Suprapubic skin (tissue), 4 donors: ENCODE measurements around the gene MORC3. TPM values are rescaled to one million over a fixed set of nuclear protein-coding genes. Genes with fewer than 3 reads are reported as not detected.

Source experiments
- DNase-seq, 2 donors: peaks; one replicate each; pipeline ENCODE4 v3.0.0-alpha.2; 2019; ENCODE audit warnings: low spot score in 2 of 2
- H3K27ac ChIP-seq: fragments of 200-600 bp; sonication (generic); one replicate; pipeline ENCODE4 v1.5.1; 2019
- H3K27me3 ChIP-seq: fragments of 200-600 bp; sonication (generic); one replicate; pipeline ENCODE4 v1.5.1; 2019
- H3K36me3 ChIP-seq: fragments of 200-600 bp; sonication (generic); one replicate; pipeline ENCODE4 v1.5.1; 2019
- H3K4me1 ChIP-seq: fragments of 200-600 bp; sonication (generic); one replicate; pipeline ENCODE4 v1.5.1; 2019
- H3K4me3 ChIP-seq: fragments of 200-600 bp; sonication (generic); one replicate; pipeline ENCODE4 v1.5.1; 2019; ENCODE audit warnings: mild to moderate bottlenecking
- H3K9me3 ChIP-seq: fragments of 200-600 bp; sonication (generic); one replicate; pipeline ENCODE4 v1.5.1; 2019
- EP300 ChIP-seq: sonication (generic); formaldehyde crosslinking; IDR thresholded peaks from one replicate; pipeline ENCODE4 v1.6.1; 2017; ENCODE audit warnings: antibody characterized with exemption
- POLR2A ChIP-seq, 2 donors: fragments of 450-650 bp; IDR thresholded peaks; one replicate each; pipeline ENCODE4 v1.6.1; 2017; ENCODE audit warnings: antibody characterized with exemption in 2 of 2, mild to moderate bottlenecking in 2 of 2, moderate library complexity in 2 of 2
- POLR2AphosphoS5 ChIP-seq, 3 donors: sonication (generic); formaldehyde crosslinking; IDR thresholded peaks; one replicate each; pipeline ENCODE4 v1.6.1; 2017; ENCODE audit warnings: antibody characterized with exemption in 3 of 3
- WGBS: methylation state at CpG from one replicate; pipeline ENCODE4 v1.1.5; 2018; 5-methylcytosine and 5-hydroxymethylcytosine counted together
- total RNA-seq, 4 donors: library from RNA; depleted of rRNA; stranded (reverse); fragments of >200 nt; gene quantifications; one replicate each; pipeline ENCODE4 v1.1.0, GENCODE V29; 2016
- TF ChIP-seq, protein P1 (sequence below), 2 donors: fragments of 200-600 bp in 1 of 2; fragments of 450-650 bp in 1 of 2; sonication (generic) in 1 of 2; IDR thresholded peaks; one replicate each; pipeline ENCODE4 v1.5.1; 2016 to 2019; ENCODE audit warnings: antibody characterized with exemption in 2 of 2, mild to moderate bottlenecking in 1 of 2, moderate library complexity in 1 of 2

The MORC3 gene
- total RNA-seq, 4 donors from 2014 or later, result 47.2 to 61.2 (median 47.7) TPM

DNA sequence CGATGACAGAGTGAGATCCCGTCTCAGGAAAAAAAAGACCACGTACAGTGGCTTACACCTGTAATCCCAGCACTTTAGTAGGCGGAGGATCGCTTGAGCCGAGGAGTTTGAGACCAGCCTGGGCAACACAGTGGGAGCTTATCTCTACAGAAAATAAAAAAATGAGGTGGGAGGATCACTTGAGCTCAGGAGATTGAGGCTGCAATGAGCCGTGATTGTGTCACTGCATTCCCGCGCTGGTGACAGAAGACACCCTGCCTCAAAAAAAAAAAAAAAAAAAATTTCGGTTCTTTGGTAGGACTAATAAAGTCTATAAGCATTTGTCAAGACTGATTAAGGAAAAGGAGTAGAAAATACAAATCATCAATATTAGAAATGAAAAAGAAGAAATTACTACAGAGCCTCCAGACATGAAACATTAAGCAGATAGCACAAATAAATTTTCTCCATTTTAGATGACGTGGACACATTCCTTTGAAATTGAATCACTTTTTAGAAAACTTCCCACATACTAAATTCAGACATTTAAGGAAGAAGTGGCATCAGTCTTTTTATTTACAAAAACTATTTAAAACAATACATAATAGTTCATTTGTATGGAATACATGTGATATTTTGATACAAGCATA, 30.4 kb downstream of the MORC3 start:
- 91% methylated on average over 11 of the region's 11 CpGs for WGBS

DNA sequence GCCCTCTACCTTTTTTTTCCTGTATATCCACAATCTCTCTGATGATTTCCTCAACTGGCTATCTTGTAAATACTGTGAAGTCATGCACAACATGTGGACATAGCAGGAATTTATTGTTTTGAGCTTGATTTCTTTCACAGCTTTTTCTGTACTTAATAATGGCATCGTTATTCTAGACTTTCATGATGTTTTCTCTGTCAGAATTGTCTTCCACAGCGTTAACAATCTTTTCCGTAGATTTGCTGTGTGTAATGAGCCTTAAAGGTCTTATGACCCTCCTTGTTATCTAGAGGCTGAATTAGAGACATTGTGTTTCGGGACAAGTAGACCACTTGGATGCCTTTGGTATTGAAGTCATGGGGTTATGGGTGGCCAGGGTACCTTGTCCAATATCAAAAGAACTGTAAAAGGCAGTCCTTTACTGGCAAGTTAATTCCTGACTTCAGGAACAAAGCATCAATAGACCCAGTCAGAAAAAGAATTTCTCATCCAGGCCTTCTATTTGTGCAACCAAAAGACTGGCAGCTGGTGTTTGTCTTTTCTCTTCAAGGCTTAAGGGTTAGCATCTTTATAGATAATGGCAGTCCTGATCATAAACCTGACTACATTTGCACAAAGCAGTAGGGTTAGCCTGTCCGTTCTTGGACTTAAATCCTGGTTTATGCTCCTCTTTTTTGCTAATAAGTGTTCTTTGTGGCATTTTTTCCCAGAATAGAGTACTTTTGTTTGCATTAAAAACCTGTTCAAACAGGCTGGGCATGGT, 35.1 kb downstream of the MORC3 start:
- DNase-seq, result no peak
- H3K4me3 ChIP-seq, result no peak overlapping the region
- no peak overlapping the region for H3K27ac ChIP-seq
- WGBS, result 94% methylated on average over 5 of the region's 5 CpGs
- H3K4me1 ChIP-seq, result no peaks in the 10 kb centered on the region
- TF ChIP-seq EP300 (no peak), POLR2A (IDR thresholded peaks at IDR 0.05) (no peak), POLR2AphosphoS5 (IDR thresholded peaks at IDR 0.05) (no peak)
- TF ChIP-seq, protein P1, sequence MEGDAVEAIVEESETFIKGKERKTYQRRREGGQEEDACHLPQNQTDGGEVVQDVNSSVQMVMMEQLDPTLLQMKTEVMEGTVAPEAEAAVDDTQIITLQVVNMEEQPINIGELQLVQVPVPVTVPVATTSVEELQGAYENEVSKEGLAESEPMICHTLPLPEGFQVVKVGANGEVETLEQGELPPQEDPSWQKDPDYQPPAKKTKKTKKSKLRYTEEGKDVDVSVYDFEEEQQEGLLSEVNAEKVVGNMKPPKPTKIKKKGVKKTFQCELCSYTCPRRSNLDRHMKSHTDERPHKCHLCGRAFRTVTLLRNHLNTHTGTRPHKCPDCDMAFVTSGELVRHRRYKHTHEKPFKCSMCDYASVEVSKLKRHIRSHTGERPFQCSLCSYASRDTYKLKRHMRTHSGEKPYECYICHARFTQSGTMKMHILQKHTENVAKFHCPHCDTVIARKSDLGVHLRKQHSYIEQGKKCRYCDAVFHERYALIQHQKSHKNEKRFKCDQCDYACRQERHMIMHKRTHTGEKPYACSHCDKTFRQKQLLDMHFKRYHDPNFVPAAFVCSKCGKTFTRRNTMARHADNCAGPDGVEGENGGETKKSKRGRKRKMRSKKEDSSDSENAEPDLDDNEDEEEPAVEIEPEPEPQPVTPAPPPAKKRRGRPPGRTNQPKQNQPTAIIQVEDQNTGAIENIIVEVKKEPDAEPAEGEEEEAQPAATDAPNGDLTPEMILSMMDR (IDR thresholded peaks at IDR 0.05), result no peak
- no peaks in the 10 kb centered on the region for H3K27me3 ChIP-seq
- H3K9me3 ChIP-seq, result no peaks in the 10 kb centered on the region
- peaks cover 72% of the 10 kb centered on the region for H3K36me3 ChIP-seq

More for the DNA sequence above, 30.4 kb downstream of the MORC3 start:
- Histone ChIP-seq H3K27ac (no peak overlapping the region), H3K9me3 (no peaks in the 10 kb centered on the region), H3K36me3 (peaks cover 76% of the 10 kb centered on the region), H3K4me1 (no peaks in the 10 kb centered on the region), H3K4me3 (no peak overlapping the region), H3K27me3 (no peaks in the 10 kb centered on the region)
- TF ChIP-seq EP300 (no peak), POLR2A (IDR thresholded peaks at IDR 0.05) (no peak), POLR2AphosphoS5 (IDR thresholded peaks at IDR 0.05) (no peak)
- TF ChIP-seq, protein P1 (IDR thresholded peaks at IDR 0.05), result no peak
- DNase-seq, result no peak

DNA sequence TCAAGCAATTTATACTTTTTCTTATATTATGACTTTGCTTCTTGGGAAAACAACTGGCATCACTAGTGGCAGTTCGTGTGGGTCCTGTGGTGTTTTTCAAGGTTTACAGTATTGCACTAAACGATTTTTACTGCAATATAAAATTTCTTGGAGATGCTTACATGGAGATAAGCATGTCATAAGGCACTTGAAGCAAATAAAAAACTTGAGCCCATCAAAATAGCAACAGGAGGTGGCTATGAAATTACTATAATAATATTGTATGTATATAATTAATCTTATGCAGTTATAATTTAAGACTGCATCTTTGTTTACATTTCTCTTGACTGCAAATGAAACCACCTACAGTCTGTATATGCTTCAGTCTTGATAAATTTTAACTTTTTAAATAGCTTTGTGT, 35.9 kb downstream of the MORC3 start:
- 76% methylated on average over 2 of the region's 2 CpGs for WGBS
- Histone ChIP-seq H3K36me3 (peaks cover 76% of the 10 kb centered on the region), H3K27me3 (no peaks in the 10 kb centered on the region), H3K27ac (no peak overlapping the region), H3K9me3 (no peaks in the 10 kb centered on the region), H3K4me3 (no peak overlapping the region), H3K4me1 (no peaks in the 10 kb centered on the region)
- no peak for TF ChIP-seq POLR2A (IDR thresholded peaks at IDR 0.05)
- TF ChIP-seq, protein P1 (IDR thresholded peaks at IDR 0.05), result no peak
- TF ChIP-seq POLR2AphosphoS5 (IDR thresholded peaks at IDR 0.05), result no peak
- no peak for DNase-seq

DNA sequence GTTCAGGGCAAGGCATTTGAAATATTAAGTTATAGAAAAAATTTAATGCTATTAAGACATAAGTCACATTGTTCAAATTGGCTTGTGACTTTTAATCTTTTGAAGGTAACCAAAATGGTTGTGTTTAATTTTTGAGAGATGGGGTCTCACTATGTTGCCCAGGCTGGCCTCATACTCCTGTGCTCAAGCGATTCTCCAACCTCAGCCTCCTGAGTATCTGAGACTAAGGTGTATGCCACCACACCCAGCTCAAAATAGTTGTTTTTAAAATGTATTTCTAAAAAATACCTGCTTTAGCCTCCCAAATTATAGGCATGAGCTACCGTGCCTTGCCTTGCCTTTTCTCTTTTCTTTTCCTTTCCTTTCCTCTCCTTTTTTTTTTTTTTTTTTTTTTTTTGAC, 39.2 kb downstream of the MORC3 start:
- no peaks in the 10 kb centered on the region for H3K27me3 ChIP-seq
- H3K4me3 ChIP-seq, result no peak overlapping the region
- peaks cover 85% of the 10 kb centered on the region for H3K36me3 ChIP-seq
- H3K27ac ChIP-seq, result no peak overlapping the region
- no peak for DNase-seq
- H3K4me1 ChIP-seq, result no peaks in the 10 kb centered on the region
- H3K9me3 ChIP-seq, result no peaks in the 10 kb centered on the region
- TF ChIP-seq POLR2AphosphoS5 (IDR thresholded peaks at IDR 0.05) (no peak), EP300 (no peak), POLR2A (IDR thresholded peaks at IDR 0.05) (no peak)
- TF ChIP-seq, protein P1 (IDR thresholded peaks at IDR 0.05), result no peak
- 96% methylated on average over 2 of the region's 2 CpGs for WGBS

DNA sequence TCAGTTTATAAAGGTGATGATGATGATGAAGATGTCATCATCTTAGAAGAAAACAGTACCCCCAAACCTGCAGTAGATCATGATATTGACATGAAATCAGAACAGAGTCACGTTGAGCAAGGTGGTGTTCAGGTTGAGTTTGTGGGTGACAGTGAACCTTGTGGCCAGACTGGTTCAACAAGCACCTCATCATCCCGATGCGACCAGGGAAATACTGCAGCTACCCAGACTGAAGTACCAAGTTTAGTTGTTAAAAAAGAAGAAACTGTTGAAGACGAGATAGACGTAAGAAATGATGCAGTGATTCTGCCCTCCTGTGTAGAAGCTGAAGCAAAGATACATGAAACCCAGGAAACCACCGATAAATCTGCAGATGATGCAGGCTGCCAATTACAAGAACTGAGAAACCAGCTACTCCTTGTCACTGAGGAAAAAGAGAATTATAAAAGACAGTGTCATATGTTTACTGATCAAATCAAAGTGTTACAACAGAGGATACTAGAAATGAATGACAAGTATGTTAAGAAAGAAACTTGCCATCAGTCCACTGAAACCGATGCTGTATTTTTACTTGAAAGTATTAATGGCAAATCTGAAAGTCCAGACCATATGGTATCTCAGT, 49.2 kb downstream of the MORC3 start:
- H3K4me3 ChIP-seq, result no peak overlapping the region
- WGBS, result 77% methylated on average over 7 of the region's 7 CpGs
- TF ChIP-seq EP300 (no peak), POLR2A (IDR thresholded peaks at IDR 0.05) (no peak), POLR2AphosphoS5 (IDR thresholded peaks at IDR 0.05) (no peak)
- TF ChIP-seq, protein P1 (IDR thresholded peaks at IDR 0.05), result no peak
- H3K36me3 ChIP-seq, result peaks cover 98% of the 10 kb centered on the region
- H3K9me3 ChIP-seq, result no peaks in the 10 kb centered on the region
- DNase-seq, result no peak
- no peak overlapping the region for H3K27ac ChIP-seq
- no peaks in the 10 kb centered on the region for H3K4me1 ChIP-seq
- no peaks in the 10 kb centered on the region for H3K27me3 ChIP-seq
